ENCODE measurements around the gene BAZ2B.
A peak's percentile ranks its signal among the peaks of the same experiment; 100 is the strongest.

Gene BAZ2B

DNA sequence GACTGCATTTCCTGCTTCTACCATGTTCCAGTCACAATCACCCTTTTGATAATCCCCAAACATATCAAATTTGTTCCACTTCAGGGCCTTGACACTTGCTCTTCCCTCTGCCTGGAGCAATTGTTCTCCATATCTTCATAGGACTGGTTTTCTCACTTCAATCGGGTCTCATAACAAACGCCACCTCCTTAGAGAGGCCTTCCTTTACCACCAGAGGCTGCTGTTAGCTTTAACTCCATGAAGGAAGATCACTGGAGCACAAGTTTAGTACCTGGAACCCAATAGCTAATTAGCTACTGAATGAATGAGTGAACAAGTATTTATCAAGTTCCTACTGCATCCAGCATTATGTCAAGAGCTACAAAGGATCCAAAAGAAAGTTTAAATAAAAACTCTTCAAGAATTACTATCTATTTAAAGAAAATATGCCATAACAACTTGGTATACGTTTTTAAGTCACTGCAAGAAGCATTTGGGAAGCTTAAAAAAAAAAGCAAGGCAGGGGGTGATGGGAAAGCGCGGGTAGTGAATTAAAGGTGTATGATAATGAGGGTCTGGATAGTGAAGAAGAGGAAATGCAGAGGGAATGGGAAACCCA, 58.8 kb downstream of the BAZ2B start:
- DNase-seq (ENCODE audit: extremely low spot score): peak; percentile 9

GRCh38 chr2:159555651-159556392, 60.5 kb downstream of the BAZ2B start:
- TF ChIP-seq TARDBP (IDR thresholded peaks at IDR 0.05): no peak
- ChIA-PET CTCF (no interaction called here), POLR2A (no interaction called here)
- no peak for DNase-seq (ENCODE audit: extremely low spot score)

More for the DNA sequence above, 58.8 kb downstream of the BAZ2B start:
- CTCF ChIA-PET: no interaction called here
- TF ChIP-seq ZNF384 (IDR thresholded peaks at IDR 0.05): no peak
- TF ChIP-seq SP1 (IDR thresholded peaks at IDR 0.05): no peak
- no peak for TF ChIP-seq L3MBTL2 (conservative IDR thresholded peaks at IDR 0.05)
- TF ChIP-seq ELF4 (IDR thresholded peaks at IDR 0.05): no peak
- TF ChIP-seq FOXK2 (IDR thresholded peaks at IDR 0.05): no peak
- TF ChIP-seq FOXM1 (IDR thresholded peaks at IDR 0.05; ENCODE audit: borderline replicate concordance): no peak
- no peak for TF ChIP-seq LEF1 (IDR thresholded peaks at IDR 0.05; ENCODE audit: borderline replicate concordance)
- TF ChIP-seq NFRKB (IDR thresholded peaks at IDR 0.05): no peak
- TF ChIP-seq FOXA1 (IDR thresholded peaks at IDR 0.05): no peak
- TF ChIP-seq BHLHE40 (IDR thresholded peaks at IDR 0.05; ENCODE audit: borderline replicate concordance): no peak
- no peak for TF ChIP-seq TARDBP (IDR thresholded peaks at IDR 0.05)
- no peak for TF ChIP-seq HDGF (IDR thresholded peaks at IDR 0.05; ENCODE audit: borderline replicate concordance)
- no peak for TF ChIP-seq SUZ12 (IDR thresholded peaks at IDR 0.05)
- TF ChIP-seq ARNT (IDR thresholded peaks at IDR 0.05): no peak
- TF ChIP-seq CTBP1 (IDR thresholded peaks at IDR 0.05; ENCODE audit: borderline replicate concordance): no peak
- TF ChIP-seq, protein P1, sequence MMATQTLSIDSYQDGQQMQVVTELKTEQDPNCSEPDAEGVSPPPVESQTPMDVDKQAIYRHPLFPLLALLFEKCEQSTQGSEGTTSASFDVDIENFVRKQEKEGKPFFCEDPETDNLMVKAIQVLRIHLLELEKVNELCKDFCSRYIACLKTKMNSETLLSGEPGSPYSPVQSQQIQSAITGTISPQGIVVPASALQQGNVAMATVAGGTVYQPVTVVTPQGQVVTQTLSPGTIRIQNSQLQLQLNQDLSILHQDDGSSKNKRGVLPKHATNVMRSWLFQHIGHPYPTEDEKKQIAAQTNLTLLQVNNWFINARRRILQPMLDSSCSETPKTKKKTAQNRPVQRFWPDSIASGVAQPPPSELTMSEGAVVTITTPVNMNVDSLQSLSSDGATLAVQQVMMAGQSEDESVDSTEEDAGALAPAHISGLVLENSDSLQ (IDR thresholded peaks at IDR 0.05): no peak
- POLR2A ChIA-PET: interaction anchor here (0.6 kb wide), 1 partner anchor 154 kb away, joined by 4 read pairs; the partner anchor contains the start of gene MARCHF7

DNA sequence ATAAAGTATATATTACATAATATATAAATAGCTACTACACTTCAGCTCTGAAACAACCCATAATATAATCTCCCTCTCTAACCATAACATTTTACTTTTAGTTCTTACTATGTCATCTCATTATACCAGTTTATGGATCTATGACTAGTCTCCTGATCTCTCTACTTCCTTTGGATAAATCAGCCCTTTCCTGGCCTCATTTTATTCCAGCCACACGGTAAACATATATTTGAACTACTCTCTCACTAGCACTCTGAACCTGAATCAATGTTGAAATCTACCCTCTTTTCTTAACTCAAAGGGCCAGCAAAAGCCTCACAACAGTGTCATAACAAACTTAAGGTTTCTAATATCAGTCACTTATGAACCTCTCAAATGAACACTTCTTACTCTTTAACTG, 62.6 kb downstream of the BAZ2B start:
- TF ChIP-seq, protein P1 (IDR thresholded peaks at IDR 0.05): no peak
- TF ChIP-seq CTBP1 (IDR thresholded peaks at IDR 0.05; ENCODE audit: borderline replicate concordance) (no peak), SP1 (IDR thresholded peaks at IDR 0.05) (no peak), LEF1 (IDR thresholded peaks at IDR 0.05; ENCODE audit: borderline replicate concordance) (no peak)
- ChIA-PET POLR2A (no interaction called here), CTCF (no interaction called here)
- DNase-seq (ENCODE audit: extremely low spot score): no peak

- DNase-seq (ENCODE audit: extremely low spot score): no peak
- no peak for TF ChIP-seq ELF4 (IDR thresholded peaks at IDR 0.05)
- TF ChIP-seq ZNF384 (IDR thresholded peaks at IDR 0.05): no peak
- no peak for TF ChIP-seq FOXM1 (IDR thresholded peaks at IDR 0.05; ENCODE audit: borderline replicate concordance)
- CTCF ChIA-PET: no interaction called here
- POLR2A ChIA-PET: no interaction called here
These were observed 64.5 kb downstream of the BAZ2B start for GRCh38 chr2:159551806-159552205.

DNA sequence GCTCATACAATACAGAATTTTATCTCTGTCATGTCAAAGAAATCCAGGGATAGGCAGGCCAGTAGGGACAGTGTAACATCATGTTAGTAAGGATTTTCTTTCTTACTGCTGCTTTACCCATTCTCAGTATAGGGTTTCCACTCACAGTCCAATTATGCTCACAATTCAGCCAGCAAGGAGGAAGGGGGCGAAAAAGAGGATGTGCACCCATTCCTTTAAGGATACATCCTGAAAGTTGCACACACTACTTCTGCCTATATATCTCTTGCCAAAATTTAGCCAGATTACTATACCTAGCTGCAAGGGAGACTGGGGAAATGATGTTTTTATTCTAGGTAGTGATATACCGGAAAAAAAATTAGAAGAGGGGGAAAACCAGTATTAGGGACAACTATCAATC, 66.1 kb downstream of the BAZ2B start:
- TF ChIP-seq FOXM1 (IDR thresholded peaks at IDR 0.05; ENCODE audit: borderline replicate concordance) (no peak), CTBP1 (IDR thresholded peaks at IDR 0.05; ENCODE audit: borderline replicate concordance) (no peak), SP1 (IDR thresholded peaks at IDR 0.05) (no peak)
- ChIA-PET CTCF (no interaction called here), POLR2A (no interaction called here)
- DNase-seq (ENCODE audit: extremely low spot score): no peak

DNA sequence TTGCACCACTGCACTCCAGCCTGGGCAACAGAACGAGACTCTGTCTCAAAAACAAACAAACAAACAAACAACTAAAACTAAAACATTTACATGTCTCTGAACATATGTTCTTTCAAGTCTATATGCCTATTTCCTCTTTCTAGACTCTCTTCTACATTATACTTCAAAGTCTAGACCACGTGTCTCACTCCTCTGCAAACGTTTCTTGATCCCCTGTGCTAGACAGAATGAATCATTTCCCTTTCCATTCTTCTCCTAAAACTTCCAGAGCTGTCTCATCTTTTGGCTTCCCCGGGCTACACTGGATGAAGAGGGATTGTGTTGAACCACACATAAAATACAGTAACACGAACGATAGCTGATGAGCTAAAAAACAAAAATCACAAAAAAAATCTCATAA, 67.1 kb downstream of the BAZ2B start:
- POLR2A ChIA-PET: no interaction called here
- no peak for DNase-seq (ENCODE audit: extremely low spot score)
- TF ChIP-seq CTBP1 (IDR thresholded peaks at IDR 0.05; ENCODE audit: borderline replicate concordance) (no peak), L3MBTL2 (conservative IDR thresholded peaks at IDR 0.05) (no peak), HDGF (IDR thresholded peaks at IDR 0.05; ENCODE audit: borderline replicate concordance) (no peak), SP1 (IDR thresholded peaks at IDR 0.05) (no peak), FOXA1 (IDR thresholded peaks at IDR 0.05) (no peak), ARNT (IDR thresholded peaks at IDR 0.05) (no peak), BHLHE40 (IDR thresholded peaks at IDR 0.05; ENCODE audit: borderline replicate concordance) (no peak), LEF1 (IDR thresholded peaks at IDR 0.05; ENCODE audit: borderline replicate concordance) (no peak)
- CTCF ChIA-PET: no interaction called here

DNA sequence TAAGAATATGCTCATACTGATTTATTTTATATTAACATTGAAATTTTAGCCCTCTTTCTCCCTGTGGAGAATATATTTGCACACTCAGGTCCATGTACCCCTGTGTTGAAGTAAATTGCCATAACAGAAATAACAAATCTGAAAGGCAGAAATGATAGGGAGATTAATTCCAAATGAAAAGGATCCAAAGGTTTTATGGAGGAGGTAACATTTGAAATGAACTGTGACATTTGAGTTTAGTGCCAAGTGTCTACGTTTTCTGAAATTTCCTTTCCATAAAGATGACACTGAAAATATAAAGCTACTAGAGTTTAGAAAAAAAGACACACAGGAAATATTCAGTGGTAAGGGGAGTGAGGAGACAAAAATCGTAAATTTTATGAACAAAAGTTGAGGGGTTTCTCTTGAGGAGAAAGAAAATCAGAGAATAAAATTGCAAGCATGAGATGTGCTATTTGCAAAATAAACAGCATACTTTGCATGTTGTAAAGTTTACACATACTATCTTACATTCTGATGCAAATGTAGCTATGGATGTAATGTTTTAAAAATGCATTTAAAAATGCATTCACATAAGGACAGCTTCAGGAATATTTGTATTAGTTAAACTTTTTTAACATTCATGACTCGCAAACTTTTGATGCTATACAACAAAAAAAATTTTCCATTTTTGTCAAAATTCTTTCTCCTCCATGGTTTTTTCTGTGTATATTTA, 69.5 kb downstream of the BAZ2B start:
- ChIA-PET POLR2A (no interaction called here), CTCF (no interaction called here)
- TF ChIP-seq SP1 (IDR thresholded peaks at IDR 0.05) (no peak), HDGF (IDR thresholded peaks at IDR 0.05; ENCODE audit: borderline replicate concordance) (no peak), BHLHE40 (IDR thresholded peaks at IDR 0.05; ENCODE audit: borderline replicate concordance) (no peak), FOXK2 (IDR thresholded peaks at IDR 0.05) (no peak), ZNF384 (IDR thresholded peaks at IDR 0.05) (no peak), CTBP1 (IDR thresholded peaks at IDR 0.05; ENCODE audit: borderline replicate concordance) (no peak), TARDBP (IDR thresholded peaks at IDR 0.05) (no peak), ARNT (IDR thresholded peaks at IDR 0.05) (no peak), FOXM1 (IDR thresholded peaks at IDR 0.05; ENCODE audit: borderline replicate concordance) (no peak), L3MBTL2 (conservative IDR thresholded peaks at IDR 0.05) (no peak), FOXA1 (IDR thresholded peaks at IDR 0.05) (no peak), SUZ12 (IDR thresholded peaks at IDR 0.05) (no peak), ELF4 (IDR thresholded peaks at IDR 0.05) (no peak), NFRKB (IDR thresholded peaks at IDR 0.05) (no peak), LEF1 (IDR thresholded peaks at IDR 0.05; ENCODE audit: borderline replicate concordance) (no peak)
- TF ChIP-seq, protein P1 (IDR thresholded peaks at IDR 0.05): no peak
- DNase-seq (ENCODE audit: extremely low spot score): no peak
